NCI-H748 (cell line): ENCODE data around the gene THEM5.
"Not testable (repeated sequence)": the region's sequence is repeated elsewhere in the genome, so short reads cannot be mapped to it uniquely, and the experiment has no call there.

Experiments
- DNase-seq: peaks from one replicate; lab custom pipeline; 2025; ENCODE audit not compliant: unreplicated experiment; lab: John Stamatoyannopoulos, UW

Gene THEM5, protein sequence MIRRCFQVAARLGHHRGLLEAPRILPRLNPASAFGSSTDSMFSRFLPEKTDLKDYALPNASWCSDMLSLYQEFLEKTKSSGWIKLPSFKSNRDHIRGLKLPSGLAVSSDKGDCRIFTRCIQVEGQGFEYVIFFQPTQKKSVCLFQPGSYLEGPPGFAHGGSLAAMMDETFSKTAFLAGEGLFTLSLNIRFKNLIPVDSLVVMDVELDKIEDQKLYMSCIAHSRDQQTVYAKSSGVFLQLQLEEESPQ

DNA sequence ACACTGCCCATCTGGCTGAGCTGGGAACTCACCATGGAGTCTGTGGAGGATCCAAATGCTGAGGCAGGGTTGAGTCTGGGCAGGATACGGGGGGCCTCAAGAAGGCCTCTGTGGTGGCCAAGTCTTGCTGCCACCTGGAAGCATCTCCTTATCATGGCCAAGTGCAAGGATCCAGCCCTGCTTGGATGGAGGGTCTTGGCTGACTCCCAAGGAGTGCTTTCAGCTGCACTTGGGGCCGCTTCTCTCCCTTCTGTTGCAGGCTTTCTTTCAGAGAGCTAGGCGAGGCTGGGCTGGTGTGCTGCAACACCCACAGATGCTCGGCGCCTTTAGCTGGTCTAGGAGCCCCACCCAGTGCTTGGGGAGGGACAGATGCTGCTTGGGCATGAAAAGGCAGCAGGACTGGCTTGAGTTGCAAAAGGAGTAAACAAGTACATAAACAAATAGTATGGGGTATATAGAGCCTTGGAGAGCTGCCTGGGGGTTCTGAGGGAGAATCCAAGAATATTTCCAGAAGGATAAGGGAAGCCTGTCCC lies at the start of gene THEM5:
THEM5 (minus strand) TSS at position 302 of the 533 bp plus-strand sequence; CDS start at position 155, 147 bp downstream.
- no peak for DNase-seq

DNA sequence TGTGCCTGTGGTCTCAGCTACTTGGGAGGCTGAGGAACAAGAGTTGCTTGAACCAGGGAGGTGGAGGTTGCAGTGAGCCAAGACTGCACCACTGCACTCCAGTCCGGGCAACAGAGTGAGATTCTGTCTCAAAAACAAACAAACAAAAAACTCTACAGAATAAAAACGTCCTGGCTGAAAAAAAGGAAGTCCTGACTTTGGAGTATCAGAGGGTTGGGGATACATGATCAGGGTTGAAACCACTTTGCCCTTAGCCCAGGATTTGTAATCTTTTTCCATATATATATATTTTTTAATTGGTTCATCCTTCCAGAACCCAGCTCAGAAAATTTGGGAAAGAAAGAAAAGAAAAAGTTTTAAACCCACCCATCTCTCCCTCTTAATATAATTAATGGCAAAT lies 49.3 kb upstream of the THEM5 start:
- DNase-seq, result no peak

DNA sequence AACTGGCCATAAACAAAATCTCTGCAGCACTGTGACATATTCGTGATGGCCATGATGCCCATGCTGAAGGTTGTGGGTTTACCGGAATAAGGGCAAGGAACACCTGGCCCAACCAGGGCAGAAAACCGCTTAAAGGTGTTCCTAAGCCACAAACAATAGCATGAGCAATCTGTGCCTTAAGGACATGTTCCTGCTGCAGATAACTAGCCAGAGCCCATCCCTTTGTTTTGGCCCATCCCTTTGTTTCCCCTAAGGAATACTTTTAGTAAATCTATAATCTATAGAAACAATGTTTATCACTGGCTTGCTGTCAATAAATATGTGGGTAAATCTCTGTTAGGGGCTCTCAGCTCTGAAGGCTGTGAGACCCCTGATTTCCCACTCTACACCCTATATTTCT lies 47.3 kb upstream of the THEM5 start:
- not testable (repeated sequence) for DNase-seq

- peak; percentile 11 for DNase-seq
Measured at GRCh38 chr1:151898519-151898991, 45.0 kb upstream of the THEM5 start.

DNA sequence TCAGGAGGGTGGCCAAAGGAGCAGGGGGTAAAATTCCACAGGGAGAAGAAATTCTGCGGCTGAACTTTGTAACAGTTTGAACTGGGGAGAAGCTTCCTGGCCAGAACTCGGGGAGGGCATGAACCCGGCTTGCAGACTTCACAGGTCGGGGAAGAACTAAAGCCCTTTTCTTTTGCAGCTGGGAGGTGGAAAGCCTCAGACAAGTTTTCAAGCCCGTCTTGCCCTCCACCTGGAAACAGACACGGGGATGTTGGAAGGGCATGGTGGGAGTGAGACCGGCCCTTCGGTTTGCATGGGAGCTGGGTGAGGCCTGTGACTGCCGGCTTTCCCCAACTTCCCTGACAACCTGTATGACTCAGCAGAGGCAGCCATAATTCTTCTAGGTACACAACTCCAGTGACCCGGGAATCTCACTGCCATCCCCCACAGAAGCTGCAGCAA lies 44.5 kb upstream of the THEM5 start:
- DNase-seq, result no peak

GRCh38 chr1:151893176-151893924 lies 39.8 kb upstream of the THEM5 start:
- no peak for DNase-seq

GRCh38 chr1:151892190-151892589 lies 38.7 kb upstream of the THEM5 start:
- no peak for DNase-seq

GRCh38 chr1:151891512-151891911 lies 38.0 kb upstream of the THEM5 start:
- no peak for DNase-seq

DNA sequence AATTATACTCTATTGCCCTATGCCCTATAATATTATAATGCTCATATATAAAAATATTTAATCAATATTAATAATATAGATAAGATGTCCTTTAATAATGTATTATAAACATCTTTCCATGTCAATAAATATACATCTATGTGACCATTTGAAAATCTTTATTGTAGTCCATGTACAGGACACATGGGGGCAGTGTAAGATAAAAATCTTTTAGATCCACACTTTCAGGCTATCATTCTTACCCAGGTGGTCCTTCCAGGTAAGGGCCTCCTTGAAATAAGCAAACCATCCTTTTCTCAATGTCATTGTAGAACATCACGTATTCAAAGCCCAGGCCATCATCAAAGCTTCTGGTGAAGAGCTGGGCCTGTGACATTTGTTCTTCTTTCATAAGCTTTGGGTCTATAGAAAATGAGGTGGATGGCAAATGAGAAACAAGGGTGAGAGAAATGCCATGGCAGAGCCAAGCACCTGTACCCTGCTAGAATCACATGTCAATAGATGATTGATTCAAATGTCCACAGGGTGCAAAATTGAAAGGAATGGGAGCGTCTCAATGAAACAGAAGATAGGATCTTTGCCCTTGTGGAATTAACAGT lies 35.6 kb upstream of the THEM5 start:
- peak; percentile 40 for DNase-seq

GRCh38 chr1:151887028-151887427 lies 33.5 kb upstream of the THEM5 start:
- DNase-seq, result no peak

DNA sequence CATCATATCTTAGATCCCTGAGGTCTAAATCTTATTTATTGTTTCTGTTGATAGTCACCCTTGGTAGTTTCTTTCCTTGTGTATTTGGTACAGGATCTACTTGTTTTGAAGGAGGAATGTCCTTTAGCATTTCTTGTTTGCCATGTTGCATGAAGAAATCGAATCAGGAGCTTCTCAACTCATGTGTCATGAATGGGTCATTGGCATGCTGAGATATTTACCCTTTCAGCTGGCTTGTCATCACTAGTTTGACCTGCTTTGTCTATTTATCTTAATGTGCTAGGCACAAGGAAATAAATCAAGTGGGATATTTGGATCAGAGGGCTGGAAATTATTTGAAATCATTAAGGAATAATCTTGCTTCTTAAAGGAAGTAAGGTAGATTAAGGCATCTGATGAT lies 32.0 kb upstream of the THEM5 start:
- no peak for DNase-seq

DNA sequence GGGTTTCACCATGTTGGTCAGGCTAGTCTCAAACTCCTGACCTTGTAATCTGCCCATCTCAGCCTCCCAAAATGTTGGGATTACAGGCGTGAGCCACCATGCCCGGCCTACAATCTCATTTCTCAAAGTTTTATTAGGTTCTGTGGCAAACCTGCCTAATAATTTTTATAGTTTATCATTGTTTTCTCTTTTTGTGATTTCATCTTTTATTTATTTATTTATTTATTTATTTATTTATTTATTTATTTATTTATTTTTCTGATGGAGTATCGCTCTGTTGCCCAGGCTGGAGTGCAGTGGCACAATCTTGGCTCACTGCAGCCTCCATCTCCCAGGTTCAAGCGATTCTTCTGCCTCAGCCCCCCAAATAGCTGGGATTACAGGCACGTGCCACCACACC lies 31.4 kb upstream of the THEM5 start:
- not testable (repeated sequence) for DNase-seq

- not testable (repeated sequence) for DNase-seq
Measured at GRCh38 chr1:151884445-151884844, 30.9 kb upstream of the THEM5 start.

- not testable (repeated sequence) for DNase-seq
Measured at GRCh38 chr1:151883898-151884297, 30.4 kb upstream of the THEM5 start.

GRCh38 chr1:151882918-151883317 lies 29.4 kb upstream of the THEM5 start:
- DNase-seq, result not testable (repeated sequence)

GRCh38 chr1:151882466-151882865 lies 29.0 kb upstream of the THEM5 start:
- no peak for DNase-seq

DNA sequence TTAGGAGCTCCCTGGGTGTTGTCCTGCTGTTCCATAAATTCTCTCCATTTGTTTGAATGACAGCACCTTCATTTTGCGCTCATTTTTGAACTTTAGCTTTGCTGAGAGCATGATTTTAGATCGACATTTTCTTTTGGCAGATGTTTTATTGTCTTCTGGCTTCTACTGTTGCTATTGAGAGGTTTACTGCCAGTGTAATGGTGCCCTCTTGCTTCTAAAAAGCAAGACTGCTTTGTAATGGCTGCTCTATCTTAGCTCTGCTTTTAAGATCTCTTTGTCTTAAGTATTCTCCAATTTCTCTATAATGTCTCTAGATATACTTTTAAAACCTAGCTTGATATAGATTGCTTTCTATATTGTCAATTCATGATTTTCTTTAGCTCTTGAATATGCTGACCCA lies 28.0 kb upstream of the THEM5 start:
- no peak for DNase-seq

DNA sequence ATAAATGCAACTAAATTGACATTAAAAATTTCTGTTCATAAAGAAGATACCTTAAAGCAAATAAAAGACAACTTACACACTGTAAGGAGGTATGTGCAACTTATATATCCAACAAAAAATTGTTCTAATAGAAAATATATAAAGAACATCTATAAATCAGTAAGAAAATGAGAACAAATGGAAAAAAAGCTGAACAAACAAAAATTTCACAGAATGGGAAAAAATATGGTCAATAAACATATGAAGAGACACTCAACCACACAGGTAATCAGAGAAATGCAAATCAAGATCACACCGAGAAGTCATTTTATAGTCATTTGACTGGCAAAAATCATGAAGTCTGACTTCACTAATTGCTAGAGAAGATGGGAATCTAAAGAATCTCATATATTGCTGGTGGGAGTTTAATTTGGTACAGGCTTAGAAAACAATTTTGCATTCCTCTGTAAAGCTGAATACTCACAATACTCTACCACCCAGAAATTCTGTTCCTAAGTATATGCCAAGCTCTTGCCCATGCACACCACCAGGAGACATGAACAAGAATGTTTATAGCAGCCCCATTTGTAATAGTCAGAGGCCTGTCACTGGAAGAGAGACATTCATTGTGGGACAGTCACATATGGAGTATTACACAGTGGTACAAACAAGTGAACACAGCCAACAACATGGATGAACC lies 22.0 kb upstream of the THEM5 start:
- DNase-seq, result no peak

GRCh38 chr1:151872776-151873175 lies 19.3 kb upstream of the THEM5 start:
- DNase-seq, result not testable (repeated sequence)

DNA sequence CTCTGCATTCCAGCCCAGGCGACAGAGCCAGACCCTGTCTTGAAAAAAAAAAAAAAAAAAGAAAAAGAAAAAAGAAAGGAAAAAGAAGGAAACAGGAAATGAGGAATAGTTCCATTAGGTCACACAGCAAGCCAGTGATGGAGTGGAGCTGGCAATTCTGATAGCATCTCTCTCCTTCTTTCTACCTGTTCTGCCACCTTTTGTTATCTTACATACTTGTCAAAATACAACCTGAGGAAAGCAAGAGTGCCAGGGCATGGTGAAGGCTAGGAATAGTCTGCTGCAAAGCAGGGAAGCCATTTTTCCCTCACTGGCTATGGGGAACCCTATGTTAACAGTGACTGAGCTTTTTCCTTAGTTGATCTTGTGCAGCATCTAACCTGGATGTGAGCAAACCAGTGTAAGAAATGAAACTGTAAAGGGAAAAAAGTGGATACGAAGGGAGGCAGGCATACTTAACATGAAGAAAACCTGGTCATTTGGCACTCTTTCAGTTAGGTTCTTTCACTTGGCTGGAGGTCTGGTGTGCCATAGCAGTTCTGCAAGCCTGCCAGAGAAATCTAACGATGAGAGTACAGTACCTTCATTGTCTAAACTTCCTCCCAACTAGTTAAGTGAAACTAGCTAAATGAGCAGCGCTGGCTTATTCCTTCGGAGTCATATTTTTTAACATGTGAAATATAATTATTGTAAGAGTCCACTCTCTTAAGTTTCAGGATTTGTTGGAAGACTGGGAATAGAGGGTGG lies 17.9 kb upstream of the THEM5 start:
- no peak for DNase-seq
